IMR-90 (cell line): ENCODE data around the gene TAPT1. TPM values are rescaled to one million over a fixed set of nuclear protein-coding genes. Genes with fewer than 3 reads are reported as not detected.

Source experiments
- ATAC-seq: fragments of 200-7000 bp; cut with Tn5 transposase; 2 replicates; pipeline ENCODE4 v1.9.1; 2020; ENCODE audit warnings: low read depth, mild to moderate bottlenecking, moderate library complexity
- BruUV-seq: library from RNA; stranded (reverse); fragments of 400-500 nt; replicated peaks from 2 replicates; lab custom pipeline; 2021; lab: Mats Ljungman, UMichigan
- CTCF ChIA-PET: fragments of 300-600 bp; formaldehyde crosslinking; extraction: SDS; loops from one replicate; lab custom pipeline; 2021; ENCODE audit warnings: antibody characterized with exemption; lab: Yijun Ruan, JAX
- POLR2A ChIA-PET: fragments of 300-600 bp; sonication (Branson Sonifier 250); formaldehyde crosslinking; loops from one replicate; lab custom pipeline; 2022; ENCODE audit warnings: antibody characterized with exemption; ENCODE audit not compliant: unreplicated experiment; lab: Charles Lee
- DNase-seq: peaks from one replicate; pipeline ENCODE4 v3.0.0; 2013
- H2AFZ ChIP-seq: replicated peaks from 2 replicates; pipeline ENCODE3; 2013; ENCODE audit warnings: low read length, mild to moderate bottlenecking; ENCODE audit not compliant: poor library complexity
- H2AK5ac ChIP-seq: 2 replicates; pipeline ENCODE4 v1.6.1; 2013; ENCODE audit warnings: low read depth, low read length, inconsistent platforms
- H2AK9ac ChIP-seq: replicated peaks from 2 replicates; pipeline ENCODE3; 2013; ENCODE audit warnings: mild to moderate bottlenecking, low read depth, low read length, moderate library complexity; ENCODE audit not compliant: poor library complexity
- H2BK120ac ChIP-seq: 2 replicates; pipeline ENCODE4 v1.6.1; 2013; ENCODE audit warnings: low read depth, low read length, inconsistent platforms
- H2BK15ac ChIP-seq: 3 replicates; pipeline ENCODE4 v1.6.1; 2013; ENCODE audit warnings: low read depth, low read length, inconsistent platforms
- H2BK20ac ChIP-seq: 2 replicates; pipeline ENCODE4 v1.6.1; 2013; ENCODE audit warnings: low read depth, mild to moderate bottlenecking, inconsistent platforms, low read length, moderate library complexity
- H2BK5ac ChIP-seq: 2 replicates; pipeline ENCODE4 v1.6.1; 2013; ENCODE audit warnings: mild to moderate bottlenecking, low read depth, low read length, inconsistent platforms; ENCODE audit not compliant: poor library complexity, severe bottlenecking
- H3K14ac ChIP-seq: replicated peaks from 2 replicates; pipeline ENCODE4 v1.6.1; 2013; ENCODE audit warnings: low read depth, low read length, inconsistent platforms
- H3K18ac ChIP-seq: 2 replicates; pipeline ENCODE4 v1.6.1; 2013; ENCODE audit warnings: low read depth, low read length, control low read depth
- H3K23ac ChIP-seq: 2 replicates; pipeline ENCODE4 v1.6.1; 2013; ENCODE audit warnings: low read depth, low read length, inconsistent platforms
- H3K27ac ChIP-seq: 2 replicates; pipeline ENCODE4 v1.5.1; 2013; ENCODE audit warnings: mild to moderate bottlenecking, control low read depth, low read length; ENCODE audit not compliant: insufficient read depth
- H3K27me3 ChIP-seq: 2 replicates; pipeline ENCODE4 v1.6.1; 2013; ENCODE audit warnings: low read length; ENCODE audit not compliant: control insufficient read depth, insufficient read depth
- H3K36me3 ChIP-seq: 2 replicates; pipeline ENCODE4 v1.6.1; 2013; ENCODE audit warnings: low read length, mixed read lengths; ENCODE audit not compliant: control insufficient read depth, insufficient read depth
- H3K4ac ChIP-seq: 2 replicates; pipeline ENCODE4 v1.6.1; 2013; ENCODE audit warnings: low read depth, low read length, inconsistent platforms
- H3K4me1 ChIP-seq: 2 replicates; pipeline ENCODE4 v1.6.1; 2013; ENCODE audit warnings: low read length, mixed read lengths; ENCODE audit not compliant: control insufficient read depth, insufficient read depth
- H3K4me2 ChIP-seq: 2 replicates; pipeline ENCODE4 v1.6.1; 2013; ENCODE audit warnings: low read depth, mild to moderate bottlenecking, control low read depth, low read length, moderate library complexity
- H3K4me3 ChIP-seq: 2 replicates; pipeline ENCODE4 v1.5.1; 2013; ENCODE audit warnings: low read depth, mild to moderate bottlenecking, control low read depth, low read length, moderate library complexity; ENCODE audit not compliant: insufficient read depth
- H3K56ac ChIP-seq: 2 replicates; pipeline ENCODE4 v1.6.1; 2013; ENCODE audit warnings: low read length, inconsistent platforms; ENCODE audit not compliant: insufficient read depth; ENCODE audit errors: extremely low read depth
- H3K79me1 ChIP-seq, 2 experiments: 2 replicates each; pipeline ENCODE4 v1.6.1; 2013; ENCODE audit warnings: low read length in 2 of 2, inconsistent platforms in 1 of 2, low read depth in 1 of 2
- H3K9ac ChIP-seq: 2 replicates; pipeline ENCODE4 v1.6.1; 2013; ENCODE audit warnings: low read depth, low read length, control low read depth
- H3K9me1 ChIP-seq: 2 replicates; pipeline ENCODE4 v1.6.1; 2013; ENCODE audit warnings: low read length, inconsistent platforms; ENCODE audit not compliant: insufficient read depth
- H3K9me3 ChIP-seq: 2 replicates; pipeline ENCODE4 v1.6.1; 2013; ENCODE audit warnings: low read length; ENCODE audit not compliant: control insufficient read depth, insufficient read depth
- H4K20me1 ChIP-seq: 2 replicates; pipeline ENCODE4 v1.6.1; 2013; ENCODE audit warnings: low read length, inconsistent platforms; ENCODE audit not compliant: insufficient read depth
- H4K5ac ChIP-seq: 2 replicates; pipeline ENCODE4 v1.6.1; 2013; ENCODE audit warnings: mild to moderate bottlenecking, low read depth, low read length, control low read depth
- H4K8ac ChIP-seq, 2 experiments: 2 replicates each; pipeline ENCODE4 v1.6.1; 2013; ENCODE audit warnings: low read depth in 2 of 2, low read length in 2 of 2, control low read depth in 1 of 2, inconsistent platforms in 1 of 2
- H4K91ac ChIP-seq: 2 replicates; pipeline ENCODE4 v1.6.1; 2013; ENCODE audit warnings: low read depth, low read length, inconsistent platforms; ENCODE audit not compliant: insufficient read depth
- FOS ChIP-seq: fragments of 150-350 bp; IDR thresholded peaks from 2 replicates; pipeline ENCODE4 v1.6.1; 2016; ENCODE audit warnings: low read depth, low read length
- MXI1 ChIP-seq: IDR thresholded peaks from 2 replicates; pipeline ENCODE4 v1.6.1; 2012; ENCODE audit warnings: low read depth, mild to moderate bottlenecking, low read length, moderate library complexity, borderline replicate concordance
- POLR2A ChIP-seq: IDR thresholded peaks from 2 replicates; pipeline ENCODE4 v1.6.1; 2012; ENCODE audit warnings: mild to moderate bottlenecking, low read depth, low read length
- RCOR1 ChIP-seq: IDR thresholded peaks from 2 replicates; pipeline ENCODE4 v1.6.1; 2012; ENCODE audit warnings: mild to moderate bottlenecking, low read length, improper control_type of control experiment; ENCODE audit not compliant: insufficient replicate concordance
- WGBS, 2 experiments: methylation state at CpG; one replicate each; pipeline versions ENCODE4 v1.1.5 to v1.1.7; 2013; ENCODE audit warnings: missing lambda C conversion rate in 2 of 2; ENCODE audit not compliant: insufficient read length in 1 of 2; ENCODE audit errors: extremely low coverage in 2 of 2; 5-methylcytosine and 5-hydroxymethylcytosine counted together
- dilution Hi-C: fragments of 300-500 bp; cut with HindIII; formaldehyde crosslinking; loops from one replicate; pipeline ENCODE4 v1.14.3; 2018; ENCODE audit warnings: low sequenced_read_pairs; ENCODE audit not compliant: unreplicated experiment
- in situ Hi-C: fragments of 300-500 bp; cut with MboI; formaldehyde crosslinking; loops from 3 replicates; pipeline ENCODE4 v1.14.3; 2019; ENCODE audit warnings: low sequenced_read_pairs, inconsistent platforms, mixed read lengths
- intact Hi-C: fragments of 100-400 bp; cut with micrococcal nuclease; formaldehyde crosslinking; loops from 2 replicates; pipeline ENCODE4 v1.10.0; 2022
- polyA plus RNA-seq, 3 experiments: library from polyadenylated mRNA; depleted of rRNA; stranded (reverse); fragments of >200 nt; gene quantifications; 2 replicates each; pipeline ENCODE4 v1.2.3, GENCODE V29; 2012; ENCODE audit warnings: low replicate concordance in 1 of 3
- total RNA-seq: library from RNA; depleted of rRNA; stranded (reverse); fragments of >200 nt; gene quantifications from 2 replicates; pipeline ENCODE4 v1.2.3, GENCODE V29; 2012
- TF ChIP-seq, protein P1 (sequence below): fragments of 150-350 bp; IDR thresholded peaks from 2 replicates; pipeline ENCODE4 v1.6.1; 2017; ENCODE audit warnings: mild to moderate bottlenecking, antibody characterized with exemption, low read length, low read depth

The TAPT1 gene
- total and polyA plus RNA-seq, 2 of the 4 experiments (the other 2 are of a cell fraction): 5.6 to 12.2 TPM

DNA sequence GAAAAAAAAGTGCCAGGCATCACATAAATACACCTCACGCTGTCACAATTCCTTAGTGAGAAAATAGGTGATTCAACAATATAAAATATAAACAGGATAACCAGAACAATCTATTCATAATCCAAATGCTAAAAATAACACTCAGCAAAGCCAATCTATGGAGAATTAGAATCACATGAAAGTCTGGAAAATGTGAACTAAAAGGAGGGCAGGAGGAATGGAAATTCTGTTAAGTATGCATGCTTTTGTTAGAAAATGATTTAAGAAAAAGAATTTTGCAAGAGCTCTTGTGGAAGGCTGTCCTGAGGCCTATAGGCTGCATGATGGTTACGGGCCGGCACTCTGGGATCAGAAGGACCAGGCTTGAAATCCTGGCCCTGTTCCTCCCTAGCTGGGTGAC, 71.8 kb downstream of the TAPT1 start:
- H4K8ac ChIP-seq: no peak overlapping the region
- H3K18ac ChIP-seq: no peak overlapping the region
- no peak overlapping the region for H2AK9ac ChIP-seq
- no peaks in the 10 kb centered on the region; the same call in 1 of the 2 replicates for H3K27me3 ChIP-seq
- H2BK120ac ChIP-seq: no peak overlapping the region
- no peaks in the 10 kb centered on the region for H3K36me3 ChIP-seq
- no peak overlapping the region for H2AFZ ChIP-seq
- H2BK5ac ChIP-seq: no peak overlapping the region
- BruUV-seq: no TSS peak
- no peak overlapping the region for H3K14ac ChIP-seq
- H3K4ac ChIP-seq: no peak overlapping the region
- CTCF ChIA-PET: interaction anchor here (0.9 kb wide), 1 partner anchor 17 kb away, joined by 3 read pairs; no protein-coding TSS in a partner anchor
- H2BK20ac ChIP-seq: no peak overlapping the region
- no peak overlapping the region for H3K27ac ChIP-seq
- no peak overlapping the region for H2BK15ac ChIP-seq
- H3K4me1 ChIP-seq: no peaks in the 10 kb centered on the region
- H3K9ac ChIP-seq: no peak overlapping the region
- 100% methylated on average over 2 of the region's 3 CpGs; no CpG with 5 or more reads in 1 of the 2 experiments for WGBS, 2 experiments
- POLR2A ChIA-PET: no interaction called here
- no peaks in the 10 kb centered on the region for H4K20me1 ChIP-seq
- H3K79me1 ChIP-seq: no peaks in the 10 kb centered on the region
- H3K56ac ChIP-seq: no peak overlapping the region
- intact Hi-C loops: no loop called here
- H3K23ac ChIP-seq: no peak overlapping the region
- in situ Hi-C loops: no loop called here
- DNase-seq: no peak
- H4K5ac ChIP-seq: no peak overlapping the region
- 0 out of 2 replicates have a peak, but pooled peaks cover 3% of the 10 kb centered on the region for H3K9me1 ChIP-seq
- no peak for ATAC-seq
- dilution Hi-C loops: no loop called here
- no peak overlapping the region for H2AK5ac ChIP-seq
- no peaks in the 10 kb centered on the region for H3K9me3 ChIP-seq
- H3K4me2 ChIP-seq: no peak overlapping the region
- no peak overlapping the region for H4K91ac ChIP-seq
- no peak overlapping the region for H3K4me3 ChIP-seq
- TF ChIP-seq FOS (no peak), MXI1 (no peak), POLR2A (no peak), RCOR1 (no peak)
- TF ChIP-seq, protein P1, sequence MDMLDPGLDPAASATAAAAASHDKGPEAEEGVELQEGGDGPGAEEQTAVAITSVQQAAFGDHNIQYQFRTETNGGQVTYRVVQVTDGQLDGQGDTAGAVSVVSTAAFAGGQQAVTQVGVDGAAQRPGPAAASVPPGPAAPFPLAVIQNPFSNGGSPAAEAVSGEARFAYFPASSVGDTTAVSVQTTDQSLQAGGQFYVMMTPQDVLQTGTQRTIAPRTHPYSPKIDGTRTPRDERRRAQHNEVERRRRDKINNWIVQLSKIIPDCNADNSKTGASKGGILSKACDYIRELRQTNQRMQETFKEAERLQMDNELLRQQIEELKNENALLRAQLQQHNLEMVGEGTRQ: no peak
